ENCODE data around the gene IL25. TPM values are rescaled to one million over a fixed set of nuclear protein-coding genes. Genes with fewer than 3 reads are reported as not detected.
A peak's percentile ranks its signal among the peaks of the same experiment; 100 is the strongest.

Gene IL25
- total and polyA plus RNA-seq, 3 experiments from 2014 or later, result not detected

- POLR2A ChIA-PET, result no interaction called here
- H3K4me1 ChIP-seq (ENCODE audit: insufficient read depth, low read length), result no peaks in the 10 kb centered on the region
Observed at GRCh38 chr14:23373041-23373440, 432 bp downstream of the IL25 start.

DNA sequence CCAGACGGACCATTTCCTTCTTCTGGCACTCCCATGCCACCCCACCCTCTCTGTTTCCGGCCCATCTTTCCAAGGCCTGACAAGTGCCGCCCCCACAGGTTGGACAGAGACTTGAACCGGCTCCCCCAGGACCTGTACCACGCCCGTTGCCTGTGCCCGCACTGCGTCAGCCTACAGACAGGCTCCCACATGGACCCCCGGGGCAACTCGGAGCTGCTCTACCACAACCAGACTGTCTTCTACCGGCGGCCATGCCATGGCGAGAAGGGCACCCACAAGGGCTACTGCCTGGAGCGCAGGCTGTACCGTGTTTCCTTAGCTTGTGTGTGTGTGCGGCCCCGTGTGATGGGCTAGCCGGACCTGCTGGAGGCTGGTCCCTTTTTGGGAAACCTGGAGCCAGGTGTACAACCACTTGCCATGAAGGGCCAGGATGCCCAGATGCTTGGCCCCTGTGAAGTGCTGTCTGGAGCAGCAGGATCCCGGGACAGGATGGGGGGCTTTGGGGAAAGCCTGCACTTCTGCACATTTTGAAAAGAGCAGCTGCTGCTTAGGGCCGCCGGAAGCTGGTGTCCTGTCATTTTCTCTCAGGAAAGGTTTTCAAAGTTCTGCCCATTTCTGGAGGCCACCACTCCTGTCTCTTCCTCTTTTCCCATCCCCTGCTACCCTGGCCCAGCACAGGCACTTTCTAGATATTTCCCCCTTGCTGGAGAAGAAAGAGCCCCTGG, 3.1 kb downstream of the IL25 start:
- Histone ChIP-seq H3K36me3 (ENCODE audit: insufficient read depth, low read length) (no peaks in the 10 kb centered on the region), H3K4me1 (ENCODE audit: insufficient read depth, low read length) (no peaks in the 10 kb centered on the region), H3K27me3 (ENCODE audit: insufficient read depth, low read length, poor library complexity, severe bottlenecking) (no peaks in the 10 kb centered on the region), H3K4me3 (ENCODE audit: low read length) (no peak overlapping the region), H3K9me3 (ENCODE audit: low read length) (no peaks in the 10 kb centered on the region), H3K27ac (ENCODE audit: low read depth, low read length) (no peak overlapping the region)
- Mint-ChIP-seq H3K9me3 (no peaks in the 10 kb centered on the region), H3K27ac (no peak overlapping the region), H3K4me1 (no peaks in the 10 kb centered on the region), H3K27me3 (peaks cover 9 to 15% of the 10 kb centered on the region in 2 donors), H3K36me3 (no peaks in the 10 kb centered on the region), H3K4me3 (no peak overlapping the region)
- POLR2A ChIA-PET, result no interaction called here
- no peak for DNase-seq
- CTCF ChIA-PET, result interaction anchor here (1.2 kb wide), 1 partner anchor 62 kb away, joined by 3 read pairs; no protein-coding TSS in a partner anchor

More at GRCh38 chr14:23373041-23373440, 432 bp downstream of the IL25 start:
- H3K27ac ChIP-seq (ENCODE audit: low read depth, low read length), result no peak overlapping the region
- H3K36me3 ChIP-seq (ENCODE audit: insufficient read depth, low read length), result no peaks in the 10 kb centered on the region
- Mint-ChIP-seq H3K9me3 (no peaks in the 10 kb centered on the region), H3K4me1 (no peaks in the 10 kb centered on the region), H3K27ac (no peak overlapping the region), H3K27me3 (peaks cover 5 to 12% of the 10 kb centered on the region in 2 donors), H3K4me3 (no peak overlapping the region), H3K36me3 (no peaks in the 10 kb centered on the region)
- no peak for DNase-seq
- H3K9me3 ChIP-seq (ENCODE audit: low read length), result no peaks in the 10 kb centered on the region
- CTCF ChIA-PET, result no interaction called here
- no peak overlapping the region for H3K4me3 ChIP-seq (ENCODE audit: low read length)
- H3K27me3 ChIP-seq (ENCODE audit: insufficient read depth, low read length, poor library complexity, severe bottlenecking), result no peaks in the 10 kb centered on the region

- Histone ChIP-seq H3K9me3 (ENCODE audit: low read length) (no peaks in the 10 kb centered on the region), H3K36me3 (ENCODE audit: insufficient read depth, low read length) (no peaks in the 10 kb centered on the region), H3K4me1 (ENCODE audit: insufficient read depth, low read length) (no peaks in the 10 kb centered on the region), H3K27ac (ENCODE audit: low read depth, low read length) (no peak within 1 kb of the TSS), H3K27me3 (ENCODE audit: insufficient read depth, low read length, poor library complexity, severe bottlenecking) (no peaks in the 10 kb centered on the region), H3K4me3 (ENCODE audit: low read length) (no peak within 1 kb of the TSS)
- H3K36me3 Mint-ChIP-seq, result no peaks in the 10 kb centered on the region
- no peak for DNase-seq
- no peak within 1 kb of the TSS for H3K4me3 Mint-ChIP-seq
- H3K27me3 Mint-ChIP-seq, result peaks cover 12 to 16% of the 10 kb centered on the region in 2 donors
- CTCF ChIA-PET, result no interaction called here
- no peaks in the 10 kb centered on the region for H3K9me3 Mint-ChIP-seq
- H3K27ac Mint-ChIP-seq, result no peak within 1 kb of the TSS
- POLR2A ChIA-PET, result no interaction called here
- H3K4me1 Mint-ChIP-seq, result no peaks in the 10 kb centered on the region
Observed at GRCh38 chr14:23376482-23377197, 4.0 kb downstream of the IL25 start, which contains the start of gene CMTM5. CMTM5 (plus strand) TSS chr14:23377046; CDS start chr14:23377252, 206 bp downstream.

DNA sequence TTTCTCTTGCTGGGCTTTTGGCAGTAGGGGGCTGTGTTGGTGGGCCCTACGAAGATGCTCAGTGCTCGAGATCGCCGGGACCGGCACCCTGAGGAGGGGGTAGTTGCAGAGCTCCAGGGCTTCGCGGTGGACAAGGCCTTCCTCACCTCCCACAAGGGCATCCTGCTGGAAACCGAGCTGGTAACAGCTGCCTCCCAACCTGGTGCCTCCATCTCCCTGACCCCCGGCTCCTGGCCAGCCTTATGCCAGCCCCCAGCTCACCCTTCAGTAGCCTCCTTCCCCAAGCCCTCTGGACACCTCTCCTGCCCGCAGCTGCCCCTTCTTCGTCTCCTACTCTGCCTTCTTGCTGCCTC, 4.6 kb downstream of the IL25 start:
- no peak overlapping the region for H3K27ac Mint-ChIP-seq
- no peak overlapping the region for H3K4me3 Mint-ChIP-seq

DNA sequence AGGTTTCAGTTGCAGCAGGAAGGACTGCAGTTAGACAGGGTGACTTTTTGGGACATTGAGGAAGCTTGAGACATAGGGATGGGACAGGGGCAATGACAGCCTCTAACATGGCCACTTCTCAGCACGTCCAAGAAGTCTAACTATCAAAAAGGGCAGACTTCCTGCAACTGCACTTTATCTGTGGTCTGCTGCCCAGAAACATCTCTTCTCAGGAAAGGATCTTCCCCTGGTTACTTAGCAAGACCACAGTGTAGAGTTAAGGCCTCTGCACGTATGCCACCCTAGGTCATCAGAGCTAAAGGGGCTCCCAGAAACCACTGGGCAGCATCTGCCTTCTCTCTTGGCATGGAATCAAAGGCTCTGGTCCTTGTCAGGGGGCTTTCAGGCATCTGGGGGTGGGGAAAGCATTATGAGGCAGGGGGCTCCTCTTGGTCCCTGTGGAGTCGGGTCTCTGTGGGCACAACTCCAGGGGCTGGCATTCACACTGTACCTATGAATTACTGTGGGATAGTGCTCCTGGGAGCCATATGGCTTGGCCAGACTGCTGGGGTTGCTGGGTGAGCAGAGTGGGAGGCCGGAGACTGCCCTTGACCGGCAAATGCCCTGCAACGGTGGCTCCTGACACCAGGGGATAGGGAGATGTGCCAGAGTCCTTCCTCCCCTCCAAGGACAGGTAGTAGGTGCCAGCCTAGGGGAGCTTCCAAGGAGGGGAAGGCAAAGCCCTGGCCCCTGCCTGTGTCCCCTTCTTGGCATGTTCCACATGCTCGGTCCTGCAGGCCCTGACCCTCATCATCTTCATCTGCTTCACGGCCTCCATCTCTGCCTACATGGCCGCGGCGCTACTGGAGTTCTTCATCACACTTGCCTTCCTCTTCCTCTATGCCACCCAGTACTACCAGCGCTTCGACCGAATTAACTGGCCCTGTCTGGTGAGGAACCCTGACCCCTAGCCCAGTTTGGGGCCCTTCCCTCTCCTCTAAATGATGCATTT, 5.3 kb downstream of the IL25 start:
- no peak overlapping the region for H3K27ac Mint-ChIP-seq
- no peaks in the 10 kb centered on the region for H3K4me1 ChIP-seq (ENCODE audit: insufficient read depth, low read length)
- H3K4me3 ChIP-seq (ENCODE audit: low read length), result no peak overlapping the region
- ChIA-PET POLR2A (no interaction called here), CTCF (interaction anchor here (1.1 to 3.8 kb wide), 4 partner anchors 10 to 257 kb away, joined by 3 to 23 read pairs (median 5); no protein-coding TSS in a partner anchor)
- H3K27ac ChIP-seq (ENCODE audit: low read depth, low read length), result no peak overlapping the region
- H3K4me3 Mint-ChIP-seq, result no peak overlapping the region
- no peaks in the 10 kb centered on the region for H3K4me1 Mint-ChIP-seq
- no peaks in the 10 kb centered on the region for H3K9me3 Mint-ChIP-seq
- no peaks in the 10 kb centered on the region for H3K9me3 ChIP-seq (ENCODE audit: low read length)
- peaks cover 13 to 24% of the 10 kb centered on the region in 2 donors for H3K27me3 Mint-ChIP-seq
- no peaks in the 10 kb centered on the region for H3K36me3 Mint-ChIP-seq
- no peaks in the 10 kb centered on the region for H3K36me3 ChIP-seq (ENCODE audit: insufficient read depth, low read length)
- no peak for DNase-seq
- H3K27me3 ChIP-seq (ENCODE audit: insufficient read depth, low read length, poor library complexity, severe bottlenecking), result no peaks in the 10 kb centered on the region

More for the DNA sequence above, 4.6 kb downstream of the IL25 start:
- DNase-seq, result no peak
- no peaks in the 10 kb centered on the region for H3K9me3 Mint-ChIP-seq
- H3K9me3 ChIP-seq (ENCODE audit: low read length), result no peaks in the 10 kb centered on the region
- peaks cover 12 to 18% of the 10 kb centered on the region in 2 donors for H3K27me3 Mint-ChIP-seq
- no peak overlapping the region for H3K4me3 ChIP-seq (ENCODE audit: low read length)
- H3K36me3 ChIP-seq (ENCODE audit: insufficient read depth, low read length), result no peaks in the 10 kb centered on the region
- no peak overlapping the region for H3K27ac ChIP-seq (ENCODE audit: low read depth, low read length)
- H3K36me3 Mint-ChIP-seq, result no peaks in the 10 kb centered on the region
- no peaks in the 10 kb centered on the region for H3K27me3 ChIP-seq (ENCODE audit: insufficient read depth, low read length, poor library complexity, severe bottlenecking)
- ChIA-PET CTCF (interaction anchor here (3.8 kb wide), 1 partner anchor 50 kb away, joined by 23 read pairs; no protein-coding TSS in a partner anchor), POLR2A (no interaction called here)
- H3K4me1 ChIP-seq (ENCODE audit: insufficient read depth, low read length), result no peaks in the 10 kb centered on the region
- H3K4me1 Mint-ChIP-seq, result no peaks in the 10 kb centered on the region

DNA sequence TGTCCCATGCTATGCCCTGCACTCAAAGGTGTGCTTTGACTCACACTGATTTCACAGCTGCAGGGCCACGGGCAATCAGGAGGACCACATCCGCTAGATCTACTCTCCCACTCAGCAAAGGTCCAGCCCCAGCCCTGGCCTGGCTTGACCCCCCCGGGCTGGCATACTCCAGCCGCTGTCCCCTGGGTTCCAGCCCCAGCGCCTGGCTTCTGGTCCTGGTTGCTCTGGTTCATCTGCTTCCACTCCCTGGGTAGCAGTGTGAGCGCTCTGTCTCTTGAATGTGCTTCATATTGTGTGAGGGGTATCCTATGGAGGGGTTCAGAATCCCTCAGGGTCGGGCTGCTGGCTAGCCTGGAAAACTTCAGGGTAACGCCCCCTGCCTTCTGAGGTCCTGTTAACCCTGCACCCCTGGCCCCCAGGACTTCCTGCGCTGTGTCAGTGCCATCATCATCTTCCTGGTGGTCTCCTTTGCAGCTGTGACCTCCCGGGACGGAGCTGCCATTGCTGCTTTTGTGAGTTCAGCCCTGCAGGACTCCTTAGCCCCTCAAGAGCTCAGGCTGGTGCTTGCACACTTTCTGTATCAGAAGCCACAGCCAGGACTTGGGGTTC, 6.1 kb downstream of the IL25 start:
- Mint-ChIP-seq H3K27me3 (peaks cover 13 to 25% of the 10 kb centered on the region in 2 donors), H3K9me3 (no peaks in the 10 kb centered on the region), H3K27ac (no peak overlapping the region), H3K36me3 (no peaks in the 10 kb centered on the region), H3K4me3 (no peak overlapping the region), H3K4me1 (no peaks in the 10 kb centered on the region)
- Histone ChIP-seq H3K36me3 (ENCODE audit: insufficient read depth, low read length) (no peaks in the 10 kb centered on the region), H3K9me3 (ENCODE audit: low read length) (no peaks in the 10 kb centered on the region), H3K27me3 (ENCODE audit: insufficient read depth, low read length, poor library complexity, severe bottlenecking) (no peaks in the 10 kb centered on the region), H3K27ac (ENCODE audit: low read depth, low read length) (no peak overlapping the region), H3K4me3 (ENCODE audit: low read length) (no peak overlapping the region), H3K4me1 (ENCODE audit: insufficient read depth, low read length) (no peaks in the 10 kb centered on the region)
- ChIA-PET CTCF (interaction anchor here (1.1 to 3.8 kb wide), 9 partner anchors 11 to 268 kb away, joined by 3 to 23 read pairs (median 4); partner anchors contain the start of genes CEBPE and PABPN1), POLR2A (no interaction called here)
- no peak for DNase-seq

GRCh38 chr14:23379366-23380196, 7.0 kb downstream of the IL25 start:
- ChIA-PET CTCF (interaction anchor here (0.8 to 3.8 kb wide), 31 partner anchors 10 to 306 kb away, joined by 3 to 23 read pairs (median 4); partner anchors contain the start of genes CEBPE and PABPN1), POLR2A (no interaction called here)
- DNase-seq, result peak; percentile 49 to 74 (median 56)
- H3K27ac Mint-ChIP-seq, result no peak overlapping the region
- H3K36me3 Mint-ChIP-seq, result no peaks in the 10 kb centered on the region
- Histone ChIP-seq H3K9me3 (ENCODE audit: low read length) (no peaks in the 10 kb centered on the region), H3K27me3 (ENCODE audit: insufficient read depth, low read length, poor library complexity, severe bottlenecking) (no peaks in the 10 kb centered on the region), H3K4me3 (ENCODE audit: low read length) (no peak overlapping the region), H3K4me1 (ENCODE audit: insufficient read depth, low read length) (no peaks in the 10 kb centered on the region), H3K27ac (ENCODE audit: low read depth, low read length) (no peak overlapping the region), H3K36me3 (ENCODE audit: insufficient read depth, low read length) (no peaks in the 10 kb centered on the region)
- H3K4me1 Mint-ChIP-seq, result no peaks in the 10 kb centered on the region
- no peak overlapping the region for H3K4me3 Mint-ChIP-seq
- peaks cover 13 to 25% of the 10 kb centered on the region in 2 donors for H3K27me3 Mint-ChIP-seq
- H3K9me3 Mint-ChIP-seq, result no peaks in the 10 kb centered on the region

Measured in CD8-positive, alpha-beta memory T cell (primary cell).